A549 treated with Hydrocortisone at 1 μM for 4 hours (cell line): ENCODE measurements around the gene TMEM161A. TPM values are rescaled to one million over a fixed set of nuclear protein-coding genes. Genes with fewer than 3 reads are reported as not detected.

Experiments
- total RNA-seq: library from RNA; stranded (reverse); fragments of 200-300 nt; extraction: Qiagen RNA extraction; gene quantifications from 5 replicates; pipeline ENCODE4 v1.2.3, GENCODE V29; 2022

The TMEM161A gene
- 20.7 to 24.5 TPM (median 24.3 TPM) in 5 replicates for total RNA-seq

DNA sequence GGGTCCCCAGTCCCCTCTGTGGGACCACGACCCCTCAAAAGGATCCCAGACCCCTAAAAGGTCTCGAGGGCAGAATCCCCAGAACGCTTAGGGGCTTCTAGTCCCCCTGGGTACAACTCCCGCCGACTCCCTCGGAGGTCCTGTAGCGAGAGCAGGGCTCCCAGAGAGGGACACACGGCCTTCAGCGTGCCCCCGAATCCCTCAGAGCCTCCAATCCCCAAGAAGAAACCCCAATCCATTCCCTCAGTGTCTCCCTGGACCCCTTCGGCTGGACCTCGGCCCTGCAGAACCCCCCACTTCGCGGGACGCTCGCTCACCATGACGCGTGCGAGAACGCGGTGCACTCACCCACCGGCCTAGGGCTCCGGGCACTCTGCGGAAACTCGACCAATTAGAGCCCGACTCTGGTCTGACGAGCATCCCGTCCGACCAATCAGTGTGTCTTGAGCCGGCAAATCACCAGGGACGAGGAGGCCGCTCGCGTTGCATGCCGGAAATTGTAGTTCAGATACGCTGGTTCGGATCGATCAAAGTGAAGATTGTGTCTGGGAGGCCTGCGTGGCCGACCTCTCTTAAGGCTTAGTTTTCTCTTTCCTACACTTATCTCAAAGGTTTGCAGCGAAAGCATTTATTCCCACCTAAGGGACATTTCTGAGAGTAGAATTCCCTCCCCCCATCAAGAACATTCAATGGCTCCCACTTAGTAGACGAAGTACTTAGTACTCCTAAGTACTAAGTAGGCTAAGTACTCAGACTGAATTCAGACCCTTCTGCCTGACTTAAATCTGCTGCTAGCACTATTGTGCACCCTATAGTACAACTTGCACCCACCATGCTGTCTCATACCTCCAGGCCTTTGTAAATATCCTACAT is at the start of gene TMEM161A:
Gene TMEM161A (minus strand): TSS at position 370 of the 873 bp plus-strand sequence. CDS start 50 bp downstream, at position 320.

DNA sequence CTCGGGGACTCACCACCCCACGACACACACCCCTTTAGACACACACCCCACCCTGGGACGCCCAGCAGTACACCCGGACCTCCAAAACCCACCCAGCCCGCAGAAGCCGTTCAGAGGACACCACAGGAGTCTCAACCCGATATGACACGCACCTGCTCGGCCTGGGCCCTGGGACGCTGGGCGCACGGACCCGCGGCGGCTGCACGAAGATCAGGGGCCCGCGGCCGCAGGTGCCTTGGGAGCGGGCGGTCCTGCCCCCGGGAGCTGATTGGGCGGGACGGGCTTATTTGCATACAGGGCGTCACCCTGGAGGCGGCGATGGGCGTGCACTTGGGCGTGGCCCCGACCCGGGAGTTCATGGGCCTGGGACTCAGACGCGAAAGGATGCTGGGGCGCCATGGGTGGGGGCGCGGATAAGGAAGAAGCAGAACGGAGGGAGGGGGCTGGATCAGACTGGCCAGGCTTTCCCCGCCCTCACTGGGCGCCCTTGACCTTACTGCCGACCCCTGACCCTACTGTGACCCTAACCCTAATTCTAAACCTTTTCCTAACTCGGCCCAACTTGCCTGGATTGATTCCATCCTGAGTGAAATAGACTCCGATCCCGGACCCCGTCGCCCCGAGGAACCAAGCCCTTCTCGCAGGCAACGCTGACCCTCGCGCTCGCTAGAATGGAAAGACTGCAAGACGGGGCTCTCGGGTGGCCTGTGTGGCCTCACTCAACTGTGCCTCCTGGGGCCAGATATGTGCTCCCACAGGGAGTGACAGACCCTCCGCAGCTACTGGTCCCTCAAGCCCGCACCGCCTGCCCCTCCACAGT is 32.0 kb upstream of the TMEM161A start, which contains the start of gene MEF2B:
Gene MEF2B (minus strand): TSS at position 211 of the 820 bp plus-strand sequence. CDS start 19,528 bp downstream, outside the sequence.

Other genes starting within 250 kb of the TMEM161A start
- gene CERS1, start 242.3 kb downstream of the TMEM161A start, total RNA-seq, result 3.4 to 5.6 TPM (median 5.0 TPM) in 5 replicates
- 117 to 166 TPM (median 159 TPM) in 5 replicates for gene COPE, start 219.1 kb downstream of the TMEM161A start, total RNA-seq
- gene DDX49, start 218.8 kb downstream of the TMEM161A start, total RNA-seq, result 29.4 to 46.0 TPM (median 43.4 TPM) in 5 replicates
- 26.1 to 30.2 TPM (median 28.9 TPM) in 5 replicates for gene HOMER3, start 197.3 kb downstream of the TMEM161A start, total RNA-seq
- 24.3 to 32.2 TPM (median 29.2 TPM) in 5 replicates for gene SUGP2, start 105.0 kb downstream of the TMEM161A start, total RNA-seq
- 25.5 to 29.5 TPM (median 28.3 TPM) in 5 replicates for gene ARMC6, start 104.9 kb downstream of the TMEM161A start, total RNA-seq
- gene SLC25A42, start 74.5 kb downstream of the TMEM161A start, total RNA-seq, result 0.30 to 1.0 TPM (median 0.69 TPM) in 5 replicates
- 0.20 to 0.77 TPM (median 0.37 TPM) in 5 replicates for gene MEF2B, start 31.8 kb upstream of the TMEM161A start, total RNA-seq
- gene BORCS8, start 53.7 kb upstream of the TMEM161A start, total RNA-seq, result 7.3 to 12.0 TPM (median 11.3 TPM) in 5 replicates
- 29.5 to 45.6 TPM (median 44.5 TPM) in 5 replicates for gene RFXANK, start 53.8 kb upstream of the TMEM161A start, total RNA-seq
- gene NR2C2AP, start 64.9 kb upstream of the TMEM161A start, total RNA-seq, result 28.5 to 30.0 TPM (median 29.1 TPM) in 5 replicates
- 0.01 to 0.23 TPM (median 0.10 TPM) in 5 replicates for gene NCAN, start 73.5 kb upstream of the TMEM161A start, total RNA-seq
- 0.37 to 0.62 TPM (median 0.47 TPM) in 5 replicates for gene TM6SF2, start 134.8 kb upstream of the TMEM161A start, total RNA-seq
- gene SUGP1, start 182.0 kb upstream of the TMEM161A start, total RNA-seq, result 21.3 to 30.2 TPM (median 24.2 TPM) in 5 replicates
- gene MAU2, start 182.4 kb upstream of the TMEM161A start, total RNA-seq, result 11.7 to 14.6 TPM (median 12.6 TPM) in 5 replicates